HepG2 (cell line): ENCODE measurements around the gene CES3. TPM values are rescaled to one million over a fixed set of nuclear protein-coding genes. Genes with fewer than 3 reads are reported as not detected.

Experiments
- ELF3 ChIP-seq: IDR thresholded peaks from 2 replicates; pipeline ENCODE4 v1.6.1; 2016; ENCODE audit warnings: missing genetic modification reagents, missing compliant biosample characterization
- GATAD2A ChIP-seq: IDR thresholded peaks from 2 replicates; pipeline ENCODE4 v1.6.1; 2016
- GPBP1L1 ChIP-seq: sonication (generic); formaldehyde crosslinking; IDR thresholded peaks from 2 replicates; pipeline ENCODE4 v1.5.0; 2020; ENCODE audit warnings: mild to moderate bottlenecking, missing genetic modification reagents
- KLF11 ChIP-seq: IDR thresholded peaks from 2 replicates; pipeline ENCODE4 v1.6.1; 2016; ENCODE audit warnings: missing compliant biosample characterization
- NR2F2 ChIP-seq: IDR thresholded peaks from 2 replicates; pipeline ENCODE4 v1.6.1; 2012; ENCODE audit warnings: low read depth, inconsistent platforms, borderline replicate concordance
- PAX8 ChIP-seq: sonication (generic); formaldehyde crosslinking; IDR thresholded peaks from 2 replicates; pipeline ENCODE4 v1.8.0; 2022; ENCODE audit warnings: mild to moderate bottlenecking, missing genetic modification reagents, borderline replicate concordance
- SIX1 ChIP-seq: sonication (generic); formaldehyde crosslinking; IDR thresholded peaks from 2 replicates; pipeline ENCODE4 v1.4.0; 2020; ENCODE audit warnings: missing genetic modification reagents, borderline replicate concordance
- SP5 ChIP-seq: IDR thresholded peaks from 2 replicates; pipeline ENCODE4 v1.6.1; 2016; ENCODE audit warnings: low read depth, borderline replicate concordance
- TBX3 ChIP-seq: fragments of 450-650 bp; IDR thresholded peaks from 2 replicates; pipeline ENCODE4 v1.6.1; 2017; ENCODE audit warnings: antibody characterized with exemption, mild to moderate bottlenecking, inconsistent platforms, borderline replicate concordance
- TMF1 ChIP-seq: sonication (generic); formaldehyde crosslinking; IDR thresholded peaks from 2 replicates; pipeline ENCODE4 v1.8.1; 2022; ENCODE audit warnings: low read depth, missing genetic modification reagents
- U2AF1 ChIP-seq: fragments of 200-400 bp; formaldehyde crosslinking; optimal IDR thresholded peaks from 2 replicates; pipeline ENCODE3; 2017; ENCODE audit warnings: mild to moderate bottlenecking, low read depth, low read length
- ZBTB21 ChIP-seq: sonication (generic); formaldehyde crosslinking; IDR thresholded peaks from 2 replicates; pipeline ENCODE4 v1.4.0; 2020; ENCODE audit warnings: missing genetic modification reagents
- ZNF329 ChIP-seq: sonication (generic); formaldehyde crosslinking; IDR thresholded peaks from 2 replicates; pipeline ENCODE4 v1.9.0; 2021; ENCODE audit warnings: low read depth, mild to moderate bottlenecking, missing genetic modification reagents
- ZNF407 ChIP-seq: sonication (generic); formaldehyde crosslinking; IDR thresholded peaks from one replicate; pipeline ENCODE4 v1.5.1; 2020; ENCODE audit warnings: mild to moderate bottlenecking, missing genetic modification reagents; ENCODE audit errors: not compliant biosample characterization
- ZNF660 ChIP-seq: sonication (generic); formaldehyde crosslinking; IDR thresholded peaks from 2 replicates; pipeline ENCODE4 v1.5.1; 2020; ENCODE audit warnings: mild to moderate bottlenecking, low read depth, missing genetic modification reagents, borderline replicate concordance
- polyA plus RNA-seq, 8 experiments: library from polyadenylated mRNA; depleted of rRNA in 3 of 8; stranded (reverse) in 7 of 8; unstranded in 1 of 8; fragments of >200 nt; fragmentation: Illumina TruSeq in 4 of 8; extraction: Trizol in 4 of 8; gene quantifications; 2 replicates each; pipeline versions ENCODE4 v1.2.1 to v1.2.3, GENCODE V29; 2011 to 2016; ENCODE audit warnings: low read depth in 4 of 8, missing spikeins in 1 of 8, mixed read lengths in 1 of 8; ENCODE audit not compliant: insufficient read depth in 1 of 8
- total RNA-seq, 5 experiments: library from RNA; depleted of rRNA; stranded (reverse); fragments of >200 nt; fragmentation: Illumina TruSeq; extraction: Trizol; gene quantifications; 2 replicates each; pipeline ENCODE4 v1.2.3, GENCODE V29; 2016; ENCODE audit warnings: low read depth in 1 of 5
- TF ChIP-seq, protein P1 (sequence below), 2 experiments: sonication (generic) in 1 of 2; formaldehyde crosslinking in 1 of 2; IDR thresholded peaks; 2 replicates each; pipeline versions ENCODE4 v1.4.0 to v1.6.1; 2016 to 2020; ENCODE audit warnings: borderline replicate concordance in 1 of 2, low read depth in 1 of 2, mild to moderate bottlenecking in 1 of 2, missing genetic modification reagents in 1 of 2

The CES3 gene
- total and polyA plus RNA-seq, 2 of the 13 experiments (the other 11 are each of a cell fraction or from before 2014, with no cell fraction given), result 6.6 to 17.4 TPM

DNA sequence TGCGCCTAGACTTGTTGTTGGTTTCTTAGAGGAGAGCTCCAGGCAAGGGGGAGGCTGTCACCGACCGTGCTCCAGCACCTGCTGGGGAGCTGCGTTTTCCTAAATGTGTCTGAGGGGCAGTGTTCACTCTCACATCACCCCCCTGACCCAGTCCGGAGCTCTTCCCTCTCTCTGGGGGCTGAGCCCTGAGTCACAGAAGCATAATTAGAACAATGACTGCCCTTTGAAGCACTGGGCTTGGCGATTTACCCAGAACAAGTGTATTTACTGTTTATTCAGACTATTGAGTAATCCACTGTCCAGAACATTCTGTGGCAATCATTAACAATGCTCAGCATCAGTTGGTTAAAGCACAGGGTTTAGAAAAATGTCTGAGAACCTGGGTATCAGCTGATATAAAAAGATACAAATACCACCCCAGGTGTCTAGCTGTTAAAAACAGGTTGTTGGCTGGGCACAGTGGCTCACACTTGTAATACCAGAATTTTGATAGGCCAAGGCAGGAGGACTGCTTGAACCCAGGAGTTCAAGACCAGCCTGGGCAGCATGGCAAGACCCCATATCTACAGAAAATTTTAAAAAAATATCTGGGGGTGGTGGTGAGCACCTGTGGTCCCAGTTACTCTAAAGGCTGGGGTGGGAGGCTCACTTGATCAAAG is 35.4 kb downstream of the CES3 start (continued):
- TF ChIP-seq, protein P1, sequence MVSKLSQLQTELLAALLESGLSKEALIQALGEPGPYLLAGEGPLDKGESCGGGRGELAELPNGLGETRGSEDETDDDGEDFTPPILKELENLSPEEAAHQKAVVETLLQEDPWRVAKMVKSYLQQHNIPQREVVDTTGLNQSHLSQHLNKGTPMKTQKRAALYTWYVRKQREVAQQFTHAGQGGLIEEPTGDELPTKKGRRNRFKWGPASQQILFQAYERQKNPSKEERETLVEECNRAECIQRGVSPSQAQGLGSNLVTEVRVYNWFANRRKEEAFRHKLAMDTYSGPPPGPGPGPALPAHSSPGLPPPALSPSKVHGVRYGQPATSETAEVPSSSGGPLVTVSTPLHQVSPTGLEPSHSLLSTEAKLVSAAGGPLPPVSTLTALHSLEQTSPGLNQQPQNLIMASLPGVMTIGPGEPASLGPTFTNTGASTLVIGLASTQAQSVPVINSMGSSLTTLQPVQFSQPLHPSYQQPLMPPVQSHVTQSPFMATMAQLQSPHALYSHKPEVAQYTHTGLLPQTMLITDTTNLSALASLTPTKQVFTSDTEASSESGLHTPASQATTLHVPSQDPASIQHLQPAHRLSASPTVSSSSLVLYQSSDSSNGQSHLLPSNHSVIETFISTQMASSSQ (IDR thresholded peaks at IDR 0.05; ENCODE audit: low read depth), result peak; percentile 96
- TF ChIP-seq, protein P1 (CRISPR knock-in tag; IDR thresholded peaks at IDR 0.05; ENCODE audit: borderline replicate concordance), result peak; percentile 96
- TF ChIP-seq ELF3 (peak; percentile 62; the same call in 1 of the 2 replicates), GATAD2A (CRISPR knock-in tag) (peak; percentile 91), GPBP1L1 (no peak), SIX1 (peak; percentile 45; the same call in 1 of the 2 replicates), PAX8 (CRISPR knock-in tag) (no peak), ZBTB21 (no peak), ZNF329 (CRISPR knock-in tag) (no peak), SP5 (peak; percentile 42; the same call in 1 of the 2 replicates), NR2F2 (0 out of 2 replicates have a peak, but pooled peaks have one; percentile 21), ZNF660 (CRISPR knock-in tag) (no peak), TMF1 (no peak), U2AF1 (no peak), KLF11 (CRISPR knock-in tag) (no peak; the same call in 1 of the 2 replicates), TBX3 (no peak), ZNF407 (CRISPR knock-in tag) (no peak)
